Measurements from ENCODE around the gene RAPGEF4.

The RAPGEF4 gene
- total RNA-seq, result 0.48 to 0.56 reads per million in 2 donors

- DNase-seq, result no peak
Observed at GRCh38 chr2:172735582-172736423, at the start of gene RAPGEF4. Gene RAPGEF4 (plus strand): TSS chr2:172735845. CDS start chr2:172735984, 139 bp downstream.

GRCh38 chr2:172693037-172693436 lies 42.6 kb upstream of the RAPGEF4 start:
- no peak for DNase-seq

- no peak for DNase-seq
Observed at GRCh38 chr2:172693529-172694455, 41.9 kb upstream of the RAPGEF4 start.

- DNase-seq, result no peak
Observed at GRCh38 chr2:172697296-172697695, 38.3 kb upstream of the RAPGEF4 start.

GRCh38 chr2:172698041-172698863 lies 37.4 kb upstream of the RAPGEF4 start:
- DNase-seq, result no peak

GRCh38 chr2:172701250-172701649 lies 34.4 kb upstream of the RAPGEF4 start:
- DNase-seq, result no peak

GRCh38 chr2:172702451-172702850 lies 33.2 kb upstream of the RAPGEF4 start:
- DNase-seq, result no peak

GRCh38 chr2:172704072-172704936 lies 31.3 kb upstream of the RAPGEF4 start:
- no peak for DNase-seq

- DNase-seq, result no peak
Observed at GRCh38 chr2:172705352-172705751, 30.3 kb upstream of the RAPGEF4 start.

GRCh38 chr2:172708247-172708646 lies 27.4 kb upstream of the RAPGEF4 start:
- DNase-seq, result no peak

- no peak for DNase-seq
Observed at GRCh38 chr2:172709566-172710291, 25.9 kb upstream of the RAPGEF4 start.

- no peak for DNase-seq
Observed at GRCh38 chr2:172710584-172711047, 25.0 kb upstream of the RAPGEF4 start.

GRCh38 chr2:172711110-172711509 lies 24.5 kb upstream of the RAPGEF4 start:
- DNase-seq, result no peak

GRCh38 chr2:172712251-172712650 lies 23.4 kb upstream of the RAPGEF4 start:
- DNase-seq, result no peak

- DNase-seq, result no peak
Observed at GRCh38 chr2:172713365-172713875, 22.2 kb upstream of the RAPGEF4 start.

GRCh38 chr2:172722481-172722880 lies 13.2 kb upstream of the RAPGEF4 start:
- DNase-seq, result no peak

GRCh38 chr2:172723286-172723685 lies 12.4 kb upstream of the RAPGEF4 start:
- DNase-seq, result no peak

- DNase-seq, result no peak
Observed at GRCh38 chr2:172724724-172725123, 10.9 kb upstream of the RAPGEF4 start.

- no peak for DNase-seq
Observed at GRCh38 chr2:172725284-172725683, 10.4 kb upstream of the RAPGEF4 start.

- no peak for DNase-seq
Observed at GRCh38 chr2:172725746-172726145, 9.9 kb upstream of the RAPGEF4 start.
